Measurements from ENCODE around the gene CNP. TPM values are rescaled to one million over a fixed set of nuclear protein-coding genes. Genes with fewer than 3 reads are reported as not detected.

Gene CNP
- total RNA-seq, result 93.0 and 95.2 TPM in 2 replicates

DNA sequence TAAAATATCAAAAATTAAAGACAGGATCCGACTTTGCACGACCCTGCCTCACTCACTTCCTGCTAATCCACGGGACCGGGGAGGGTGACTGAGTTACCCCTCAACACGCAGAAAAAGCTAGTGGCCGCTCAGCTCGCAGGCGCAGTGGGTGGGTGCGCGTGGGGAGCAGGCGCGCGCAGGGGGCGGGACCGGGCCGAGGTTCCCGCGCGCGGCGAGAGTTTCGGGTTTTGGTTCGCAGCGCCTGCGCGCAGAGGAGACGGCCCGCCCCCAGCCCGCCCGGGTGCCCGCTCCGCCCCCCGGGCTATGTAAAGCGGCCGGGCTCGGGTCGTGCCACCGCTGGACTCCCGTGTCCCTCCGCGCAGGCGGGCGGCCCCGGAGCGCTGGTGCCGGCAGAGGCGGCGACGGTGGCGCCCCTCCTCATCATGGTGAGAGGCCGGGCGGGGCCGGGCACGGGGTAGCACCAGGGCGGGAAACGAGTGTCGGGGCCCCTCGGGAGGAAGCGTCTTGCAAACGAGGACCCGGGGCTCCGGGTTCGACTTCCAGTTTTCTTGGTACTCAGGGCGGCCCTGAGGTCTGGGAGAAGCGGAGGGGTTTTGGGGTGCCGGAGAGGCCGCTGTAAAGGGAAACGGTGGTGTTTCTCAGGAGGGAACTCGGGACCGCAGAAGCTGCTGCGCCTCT lies at the start of gene CNP:
CNP (plus strand) TSS at position 333 of the 678 bp plus-strand sequence; CDS start at position 423, 90 bp downstream.

DNA sequence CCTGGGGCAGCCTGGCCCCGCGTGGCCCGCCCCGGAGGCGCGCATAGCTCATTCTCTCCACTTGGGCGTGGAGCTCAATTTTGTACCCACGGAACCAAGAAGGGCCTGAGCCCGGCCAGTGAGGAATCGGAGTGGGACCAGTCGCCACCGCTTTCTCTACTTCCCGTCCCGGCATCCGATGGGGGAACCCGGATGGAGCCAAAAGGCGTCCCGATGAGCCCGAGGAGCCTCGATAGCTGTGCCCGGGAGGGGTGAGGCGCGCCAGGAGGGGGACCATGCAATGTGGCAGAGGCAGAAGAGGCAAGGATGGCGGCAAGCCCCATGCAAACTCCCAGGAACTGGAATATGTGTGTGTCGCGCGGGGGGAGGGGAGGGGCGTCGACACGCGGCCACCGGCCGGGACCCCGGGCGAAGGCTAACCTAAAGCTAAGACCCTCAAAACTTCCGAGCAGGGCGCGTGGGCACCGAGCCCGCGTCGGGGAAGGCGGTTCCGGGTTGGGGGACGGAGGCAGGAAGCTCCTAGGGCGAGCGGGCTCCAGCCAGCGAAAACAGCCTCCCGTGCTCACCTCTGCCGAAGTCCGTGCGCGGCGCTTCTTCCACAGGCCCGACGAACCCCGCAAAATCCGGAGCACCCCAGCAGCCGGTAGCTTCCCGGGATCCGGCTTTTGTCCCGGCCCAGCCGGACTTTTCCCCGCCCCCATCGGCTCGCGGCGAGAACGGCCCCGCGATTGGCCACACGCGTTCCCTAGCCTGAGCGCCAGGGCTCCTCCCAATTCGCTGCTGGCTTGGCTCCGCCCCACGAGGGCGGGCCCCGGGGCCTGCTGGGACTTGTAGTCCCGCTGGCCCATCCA lies 48.1 kb upstream of the CNP start, which contains the start of gene ACLY:
ACLY (minus strand) TSS at position 638 of the 851 bp plus-strand sequence. CDS start 5,078 bp downstream, outside the sequence.

DNA sequence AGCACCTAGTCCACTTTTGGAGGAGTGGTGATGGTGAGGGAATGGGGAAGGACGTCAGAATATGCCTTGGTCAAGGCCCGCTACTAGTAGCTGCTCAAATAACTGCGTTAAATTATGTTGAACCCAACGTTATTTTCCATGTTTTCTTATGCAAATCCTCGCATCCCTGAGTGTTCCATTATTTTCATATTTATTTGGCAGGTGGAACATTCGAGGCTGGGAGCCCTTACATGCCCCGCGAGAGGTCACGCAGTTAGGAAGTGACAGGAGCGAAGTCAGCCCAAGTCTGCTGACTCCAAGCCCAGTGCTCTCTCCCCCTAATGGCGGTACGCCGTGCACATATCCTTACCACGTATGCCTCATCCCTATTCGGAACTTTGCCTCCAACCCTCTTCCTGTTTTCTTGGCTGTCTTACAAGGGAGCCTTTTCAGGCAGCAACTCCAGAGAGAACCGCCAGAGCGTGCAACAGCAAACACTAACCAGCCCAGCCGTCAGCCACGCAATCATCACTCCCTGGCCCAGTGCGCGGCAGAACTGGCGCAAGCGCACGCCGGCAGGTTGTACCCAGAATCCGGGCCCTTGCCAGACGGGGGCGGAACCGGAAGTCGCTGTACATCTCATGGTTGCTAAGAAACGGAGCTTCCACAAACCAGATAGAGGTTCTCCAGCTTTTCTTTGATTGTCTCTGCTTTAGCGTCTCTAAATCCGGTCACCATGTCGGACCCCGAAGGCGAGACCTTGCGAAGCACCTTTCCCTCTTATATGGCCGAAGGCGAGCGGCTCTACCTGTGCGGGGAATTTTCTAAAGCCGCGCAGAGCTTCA lies 36.4 kb upstream of the CNP start, which contains the start of gene ODAD4:
ODAD4 (plus strand) TSS at position 609 of the 824 bp plus-strand sequence; CDS start at position 716, 107 bp downstream.

DNA sequence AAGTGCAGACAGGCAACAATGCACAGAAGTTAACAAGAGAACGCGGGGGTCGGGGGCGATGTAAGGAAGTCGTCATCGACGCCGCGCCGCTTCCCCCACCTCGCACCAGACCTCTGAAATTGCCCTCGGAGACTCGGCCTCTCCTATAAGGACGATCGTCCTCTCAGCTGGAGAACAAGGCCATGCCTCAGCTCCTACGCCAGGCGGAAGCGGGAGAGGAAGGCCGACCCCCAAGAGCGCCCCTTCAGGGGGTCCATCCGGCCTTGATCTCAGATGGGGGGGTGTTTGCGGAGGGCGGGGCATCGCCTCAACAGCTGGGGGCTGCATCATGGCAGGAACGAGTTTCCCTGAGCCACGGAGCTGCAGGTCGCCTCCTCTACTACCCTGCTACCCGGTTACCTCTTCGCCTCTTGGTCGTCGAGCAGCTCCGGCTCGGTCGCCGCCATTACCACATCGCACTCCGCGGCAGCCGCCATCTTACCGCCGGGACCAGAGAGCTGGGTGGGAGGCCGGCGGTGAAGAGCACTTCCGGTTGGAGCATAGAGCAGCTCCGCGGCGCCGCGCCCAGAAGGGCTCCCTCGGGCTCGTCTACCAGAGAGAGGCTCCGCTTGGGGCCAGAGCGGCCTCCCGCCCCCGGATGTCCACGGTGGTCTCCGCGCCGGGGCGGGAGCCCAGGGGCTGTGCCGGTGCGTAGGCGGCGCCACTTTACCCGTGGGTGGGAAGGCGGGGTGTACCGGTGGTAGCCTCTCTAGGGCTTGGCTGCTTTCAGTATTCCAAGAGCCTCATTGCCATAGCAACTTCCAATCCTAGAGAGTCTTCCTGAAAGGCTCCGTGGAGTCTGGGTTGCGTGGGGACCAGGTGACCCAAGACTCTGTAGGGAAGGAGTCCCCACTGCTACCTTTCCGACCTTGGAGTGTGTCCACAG lies 50.6 kb downstream of the CNP start, which contains the start of gene DNAJC7:
DNAJC7 (minus strand) TSS at position 499 of the 925 bp plus-strand sequence; CDS start at position 476, 23 bp downstream.

DNA sequence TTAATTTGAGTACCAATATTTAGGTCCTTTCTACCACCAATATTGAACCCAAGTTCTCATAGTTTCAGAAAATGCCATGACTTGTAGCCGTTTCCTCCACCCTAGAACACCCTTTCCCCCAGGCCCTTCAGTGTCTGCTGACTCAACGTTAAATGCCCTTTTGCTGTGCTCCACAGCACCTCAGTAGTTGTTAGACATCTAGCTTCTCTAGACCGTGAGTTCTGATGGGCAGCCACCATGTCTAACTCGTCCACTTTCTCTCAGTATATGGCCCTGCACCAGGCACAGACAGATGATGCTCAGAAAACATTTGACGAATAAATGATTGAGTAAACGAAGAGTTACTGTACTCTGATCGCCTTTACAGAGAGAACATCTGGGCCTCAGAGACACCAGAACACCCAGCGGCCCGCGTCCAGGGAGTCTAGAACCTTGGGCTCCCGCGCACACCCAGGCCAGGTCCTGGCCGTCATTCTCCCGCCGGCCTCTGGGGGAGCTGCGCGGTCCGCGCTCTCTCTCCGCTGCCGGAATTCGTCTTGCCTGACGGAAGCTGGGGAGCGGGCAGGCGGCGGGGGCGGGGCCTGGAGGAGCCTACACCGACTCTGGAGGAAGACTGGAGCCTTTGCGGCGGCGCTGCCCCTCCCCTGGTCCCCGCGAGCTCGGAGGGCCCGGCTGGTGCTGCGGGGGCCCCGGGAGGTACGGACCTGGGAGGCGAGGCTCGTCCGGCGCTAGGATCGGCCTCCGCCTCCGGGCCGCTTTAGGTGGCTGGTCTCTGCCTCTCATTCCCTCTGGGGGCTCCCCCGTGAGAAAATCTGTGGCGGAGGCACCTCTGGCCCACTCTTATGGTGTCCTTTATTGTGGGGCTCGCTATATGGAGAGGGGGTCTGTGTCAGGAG lies 53.2 kb downstream of the CNP start, which contains the start of gene NKIRAS2:
NKIRAS2 (plus strand) TSS at position 582 of the 896 bp plus-strand sequence. CDS start 1,488 bp downstream, outside the sequence.

Other genes starting within 250 kb of the CNP start
- under 0.01 TPM in 1 of 2 replicates, not detected in the other for gene HAP1, start 232.2 kb upstream of the CNP start, total RNA-seq
- 8.5 and 10.4 TPM in 2 replicates for gene JUP, start 180.1 kb upstream of the CNP start, total RNA-seq
- gene P3H4, start 154.8 kb upstream of the CNP start, total RNA-seq, result 53.8 and 72.7 TPM in 2 replicates
- gene FKBP10, start 153.8 kb upstream of the CNP start, total RNA-seq, result 336 and 351 TPM in 2 replicates
- 74.8 and 97.8 TPM in 2 replicates for gene NT5C3B, start 130.6 kb upstream of the CNP start, total RNA-seq
- gene KLHL10, start 129.0 kb upstream of the CNP start, total RNA-seq, result 0.12 and 1.3 TPM in 2 replicates
- 27.1 and 33.9 TPM in 2 replicates for gene KLHL11, start 101.4 kb upstream of the CNP start, total RNA-seq
- 341 and 379 TPM in 2 replicates for gene ACLY, start 47.8 kb upstream of the CNP start, total RNA-seq
- 0.97 and 1.3 TPM in 2 replicates for gene ODAD4, start 36.2 kb upstream of the CNP start, total RNA-seq
- 63.1 and 64.8 TPM in 2 replicates for gene DNAJC7, start 50.6 kb downstream of the CNP start, total RNA-seq
- gene NKIRAS2, start 53.3 kb downstream of the CNP start, total RNA-seq, result 46.8 and 50.3 TPM in 2 replicates
- gene C17orf113, start 83.8 kb downstream of the CNP start, total RNA-seq, result 0.49 TPM in 2 replicates
- gene ZNF385C, start 131.7 kb downstream of the CNP start, total RNA-seq, result not detected in 2 replicates
- 19.6 and 19.8 TPM in 2 replicates for gene DHX58, start 145.9 kb downstream of the CNP start, total RNA-seq
- 8.5 and 9.2 TPM in 2 replicates for gene KAT2A, start 154.6 kb downstream of the CNP start, total RNA-seq
- not detected in 2 replicates for gene HSPB9, start 156.0 kb downstream of the CNP start, total RNA-seq
- gene RAB5C, start 188.2 kb downstream of the CNP start, total RNA-seq, result 94.3 and 113 TPM in 2 replicates
- gene KCNH4, start 214.3 kb downstream of the CNP start, total RNA-seq, result under 0.01 TPM in 1 of 2 replicates, not detected in the other
- not detected in 2 replicates for gene HCRT, start 218.7 kb downstream of the CNP start, total RNA-seq
- 18.3 and 22.1 TPM in 2 replicates for gene GHDC, start 227.7 kb downstream of the CNP start, total RNA-seq